ENCODE results near the gene MAP4K2.

Gene MAP4K2

GRCh38 chr11:64777449-64778222 is 25.4 kb downstream of the MAP4K2 start:
- peak; percentile 81 to 83 for DNase-seq (ENCODE audit: low read depth in 2 of 2)
- H3K4me3 ChIP-seq (replicated peaks in 1 of 2; ENCODE audit: low read depth in 2 of 2, low read length in 2 of 2): peak overlapping the region; percentile 65 to 87
- no peak for TF ChIP-seq CTCF (IDR thresholded peaks at IDR 0.05; ENCODE audit: low read depth, low read length)

DNA sequence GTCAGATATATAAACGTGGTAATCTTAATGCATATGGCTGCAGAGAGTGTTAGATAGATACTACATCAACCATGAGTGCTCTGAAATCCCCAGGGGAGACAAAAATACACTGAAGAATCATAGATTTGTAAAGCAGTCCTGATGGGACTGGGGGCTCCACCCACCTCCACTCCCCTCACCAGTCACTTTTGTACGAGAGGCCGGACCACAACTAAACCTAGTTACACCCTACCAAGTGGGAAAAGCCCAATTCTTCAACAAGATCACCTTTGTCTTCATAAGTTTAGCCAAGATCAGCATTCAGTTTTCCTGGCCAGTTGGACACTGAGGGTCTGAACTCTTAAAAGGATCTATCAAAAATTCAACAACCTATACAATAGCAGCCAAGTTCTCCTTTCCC is 26.1 kb downstream of the MAP4K2 start:
- peak overlapping the region; percentile 62 to 87 for H3K4me3 ChIP-seq (replicated peaks in 1 of 2; ENCODE audit: low read depth in 2 of 2, low read length in 2 of 2)
- TF ChIP-seq CTCF (IDR thresholded peaks at IDR 0.05; ENCODE audit: low read depth, low read length): no peak
- DNase-seq (ENCODE audit: low read depth in 2 of 2): no peak

DNA sequence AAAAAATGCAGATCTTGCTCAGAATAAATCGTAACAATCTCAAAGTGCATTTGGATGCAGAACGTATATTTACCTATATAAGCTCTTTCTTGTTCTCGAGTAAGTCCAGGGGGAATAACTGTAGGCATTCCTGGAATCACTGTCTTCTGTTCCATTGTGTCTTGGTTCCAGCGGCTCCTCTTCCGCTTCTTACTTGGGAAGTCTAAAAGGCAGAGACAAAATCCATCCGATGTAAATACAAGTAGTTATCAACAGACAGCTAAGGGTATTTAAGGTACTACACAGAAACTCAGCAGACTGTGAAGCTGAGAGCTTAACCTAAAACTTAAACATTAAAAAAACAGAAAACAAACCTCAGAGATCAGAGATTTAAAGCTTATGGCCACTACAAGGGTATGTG is 26.6 kb downstream of the MAP4K2 start:
- no peak for DNase-seq (ENCODE audit: low read depth in 2 of 2)
- TF ChIP-seq CTCF (IDR thresholded peaks at IDR 0.05; ENCODE audit: low read depth, low read length): no peak
- peak overlapping the region; percentile 62 to 87 for H3K4me3 ChIP-seq (replicated peaks in 1 of 2; ENCODE audit: low read depth in 2 of 2, low read length in 2 of 2)

- DNase-seq (ENCODE audit: low read depth in 2 of 2): no peak
- H3K4me3 ChIP-seq (replicated peaks in 1 of 2; ENCODE audit: low read depth in 2 of 2, low read length in 2 of 2): no peak overlapping the region
- no peak for TF ChIP-seq CTCF (IDR thresholded peaks at IDR 0.05; ENCODE audit: low read depth, low read length)
These were observed 28.9 kb downstream of the MAP4K2 start for GRCh38 chr11:64774144-64774543.

GRCh38 chr11:64772303-64773018 is 30.6 kb downstream of the MAP4K2 start:
- no peak for TF ChIP-seq CTCF (IDR thresholded peaks at IDR 0.05; ENCODE audit: low read depth, low read length)
- no peak overlapping the region for H3K4me3 ChIP-seq (replicated peaks in 1 of 2; ENCODE audit: low read depth in 2 of 2, low read length in 2 of 2)
- DNase-seq (ENCODE audit: low read depth in 2 of 2): no peak

DNA sequence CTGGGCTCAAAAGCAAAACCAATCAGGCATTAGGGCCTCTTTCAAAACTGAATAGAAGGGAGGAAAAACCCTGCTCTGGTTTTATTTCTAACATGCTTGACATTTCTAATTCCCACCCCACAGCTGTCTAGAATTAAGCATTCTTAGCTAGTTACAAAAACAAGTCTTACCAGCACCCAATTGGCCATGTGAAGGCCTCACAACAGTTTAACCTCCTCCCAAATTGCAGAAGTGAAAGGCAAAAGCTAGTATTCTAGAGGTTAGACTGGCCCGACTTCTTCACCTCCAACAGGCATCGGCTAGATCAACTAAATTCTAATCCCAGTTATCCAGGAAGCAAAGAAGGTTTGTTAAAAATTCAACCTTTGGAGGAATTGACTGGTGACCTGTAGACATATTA is 31.2 kb downstream of the MAP4K2 start:
- no peak for TF ChIP-seq CTCF (IDR thresholded peaks at IDR 0.05; ENCODE audit: low read depth, low read length)
- H3K4me3 ChIP-seq (replicated peaks in 1 of 2; ENCODE audit: low read depth in 2 of 2, low read length in 2 of 2): no peak overlapping the region
- no peak for DNase-seq (ENCODE audit: low read depth in 2 of 2)

Data from cardiac fibroblast (primary cell).